HG02571 (cell line): Measurements from ENCODE around the gene SPDYE4.

Experiments used
- ATAC-seq: cut with Tn5 transposase; IDR thresholded peaks from one replicate; pipeline ENCODE4 v1.9.1; 2021; ENCODE audit warnings: mild to moderate bottlenecking, moderate library complexity; ENCODE audit not compliant: unreplicated experiment

Gene SPDYE4

DNA sequence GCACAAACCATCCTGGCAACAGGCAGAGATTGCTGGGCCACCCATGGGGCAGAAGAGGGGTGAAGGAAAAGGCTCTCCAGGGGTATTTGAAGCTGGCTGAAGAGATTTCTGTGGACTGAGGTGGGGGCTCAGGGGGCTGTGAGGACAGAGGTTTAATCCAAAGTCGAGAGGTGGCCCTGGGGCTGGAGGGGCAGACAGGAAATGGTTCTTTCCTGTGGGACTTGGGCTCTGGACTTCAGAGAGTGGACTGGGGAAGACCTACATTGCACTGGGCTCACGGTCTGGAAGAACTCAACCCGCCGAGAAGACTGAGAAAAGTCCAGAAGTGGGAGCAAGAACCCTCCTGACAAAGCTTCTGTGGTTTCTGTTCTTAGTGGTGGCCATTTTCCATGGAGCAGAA is 16.6 kb downstream of the SPDYE4 start:
- ATAC-seq, result no peak

DNA sequence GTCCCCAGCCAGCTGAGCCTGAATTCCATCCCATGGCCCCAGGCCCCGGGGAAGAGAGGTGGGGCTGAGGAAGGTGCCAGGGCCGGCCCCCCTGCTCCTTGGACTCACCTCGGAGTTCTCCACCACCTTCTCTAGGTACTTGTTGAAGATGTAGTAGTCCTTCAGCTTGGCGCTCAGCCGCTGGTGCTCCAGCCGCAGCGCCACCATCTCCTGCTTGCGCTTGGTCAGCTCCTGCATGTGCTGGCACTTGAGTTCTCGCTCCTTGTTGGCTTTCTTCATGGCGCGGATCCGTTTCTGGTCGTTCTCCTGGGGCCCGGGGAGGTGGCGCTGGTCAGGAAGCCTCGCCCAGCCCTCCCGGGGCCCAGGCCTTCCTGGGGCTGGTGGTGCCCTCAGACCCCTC is 17.0 kb downstream of the SPDYE4 start:
- ATAC-seq, result no peak

DNA sequence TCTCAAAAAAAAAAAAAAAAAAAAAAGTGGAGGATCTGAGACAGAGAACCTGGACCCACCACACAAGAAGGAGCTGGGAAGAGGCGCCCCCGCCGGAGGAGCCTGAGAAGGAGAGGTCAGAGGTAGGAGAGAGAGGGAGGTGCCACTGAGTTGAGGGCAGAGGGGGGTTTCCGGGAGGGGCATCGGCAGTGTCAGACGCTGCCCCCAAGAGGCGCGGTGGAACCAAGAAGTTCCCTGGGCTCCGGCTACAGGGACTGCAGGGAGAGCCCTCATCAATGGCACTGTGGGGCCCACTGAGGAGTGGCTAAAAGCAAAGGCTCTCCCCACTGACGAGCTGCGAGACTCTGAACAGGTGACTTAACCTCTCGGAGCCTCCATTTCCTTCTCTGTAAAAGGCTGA is 17.9 kb downstream of the SPDYE4 start:
- no peak for ATAC-seq

DNA sequence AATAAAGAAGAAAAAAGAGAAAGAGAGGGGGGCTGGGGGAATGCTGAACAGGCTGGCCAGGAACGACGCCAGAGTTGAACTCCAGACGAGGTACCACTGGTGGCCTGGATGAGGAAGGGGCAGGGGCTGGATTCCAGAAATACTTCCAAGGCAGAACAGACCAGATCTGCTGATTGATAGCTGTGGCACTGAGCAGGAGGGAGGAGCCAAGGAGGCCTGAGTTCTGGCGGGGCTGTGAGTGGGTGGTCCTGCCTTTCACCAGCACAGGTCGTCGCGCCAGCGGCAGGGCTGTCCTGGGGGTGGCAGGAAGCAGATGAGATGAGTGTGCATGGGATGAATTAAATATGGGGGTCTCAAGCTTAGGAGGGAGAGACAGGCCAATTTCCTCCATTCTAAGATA is 19.2 kb downstream of the SPDYE4 start:
- no peak for ATAC-seq

DNA sequence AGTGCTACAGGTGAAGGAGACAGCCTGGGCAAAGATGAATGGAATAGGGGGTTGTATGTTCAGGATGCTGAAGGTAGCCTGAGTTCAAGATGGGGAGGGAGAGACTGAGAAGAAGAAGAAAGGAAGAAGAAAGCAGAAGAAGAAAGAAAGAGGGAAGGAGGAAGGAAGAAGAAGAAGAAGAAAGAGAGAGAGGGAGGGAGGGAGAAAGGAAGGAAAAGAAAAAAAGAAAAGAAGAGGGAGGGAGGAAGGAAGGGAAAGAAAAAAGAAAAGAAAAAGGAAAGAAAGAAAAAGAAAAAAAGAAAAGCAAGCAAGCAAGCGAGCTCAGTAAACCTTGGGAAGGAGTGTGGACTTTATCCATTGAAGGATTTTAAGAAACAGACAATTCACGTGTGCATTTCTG is 21.6 kb downstream of the SPDYE4 start:
- no peak for ATAC-seq

DNA sequence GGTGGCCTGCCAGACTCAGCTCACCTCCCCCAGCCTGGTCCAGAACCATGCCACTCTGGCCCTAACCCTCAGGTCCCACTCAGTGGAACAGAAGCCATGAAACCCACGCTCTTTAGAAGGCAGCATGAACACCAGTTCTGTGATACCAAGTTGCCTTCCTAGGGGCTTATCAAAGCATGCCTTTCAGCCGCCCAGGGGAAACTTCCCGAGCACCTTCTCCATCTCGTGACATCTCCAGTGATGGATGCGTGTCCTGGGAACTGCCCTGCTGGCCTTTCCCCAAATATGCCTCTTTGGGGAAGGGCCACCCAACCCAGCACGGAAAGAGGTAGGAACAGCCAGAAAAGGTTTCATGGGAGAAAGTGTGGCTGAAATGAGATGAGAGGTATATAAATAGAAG is 22.0 kb downstream of the SPDYE4 start:
- ATAC-seq, result no peak

DNA sequence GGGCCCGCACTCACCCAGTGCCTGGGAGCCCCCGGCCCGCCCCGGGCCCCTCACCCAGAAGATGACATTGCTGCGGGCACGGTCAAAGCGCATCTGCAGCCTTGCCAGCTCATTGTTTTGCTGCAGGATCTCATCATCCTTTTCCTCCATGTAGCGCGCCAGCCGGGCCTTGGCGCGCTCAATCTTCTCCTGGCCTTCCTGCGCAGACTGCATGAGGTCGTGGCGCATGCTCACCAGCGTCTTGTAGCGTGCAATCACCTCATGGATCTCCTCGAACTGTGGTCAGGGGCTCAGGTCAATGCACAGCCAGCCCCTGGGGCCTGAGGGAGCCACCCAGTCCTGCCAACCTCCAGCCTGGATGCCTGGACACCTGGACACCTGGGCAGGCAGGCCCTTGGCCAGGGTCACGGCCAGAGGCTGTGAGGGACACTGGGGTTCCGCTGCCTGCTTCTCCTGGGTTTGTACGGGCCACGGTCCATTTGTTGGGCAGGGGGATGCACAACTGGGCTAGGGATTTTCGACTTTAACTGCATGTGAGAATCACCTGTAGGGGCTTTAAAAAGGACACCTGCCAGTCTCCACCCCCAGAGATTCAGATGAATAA is 22.9 kb downstream of the SPDYE4 start:
- ATAC-seq, result no peak

DNA sequence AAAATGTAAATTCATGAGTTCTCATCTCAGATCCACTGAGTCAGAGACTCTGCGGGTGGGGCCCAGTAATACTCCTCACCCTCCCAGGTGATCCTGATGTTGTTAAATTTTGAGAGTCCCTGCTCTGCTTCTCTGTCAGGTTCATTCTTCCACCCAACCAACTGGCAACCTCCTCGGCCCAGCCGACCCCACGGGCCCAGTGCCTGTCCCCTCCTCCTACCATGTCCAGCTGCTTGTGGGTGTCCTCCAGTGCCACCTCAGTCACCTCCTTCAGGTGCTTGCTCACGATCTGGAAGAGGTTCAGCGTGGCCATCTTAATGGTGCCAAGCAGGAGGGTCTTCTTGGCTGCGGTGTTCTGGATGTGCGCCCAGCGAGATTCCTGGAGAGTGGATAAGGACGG is 23.5 kb downstream of the SPDYE4 start:
- no peak for ATAC-seq

DNA sequence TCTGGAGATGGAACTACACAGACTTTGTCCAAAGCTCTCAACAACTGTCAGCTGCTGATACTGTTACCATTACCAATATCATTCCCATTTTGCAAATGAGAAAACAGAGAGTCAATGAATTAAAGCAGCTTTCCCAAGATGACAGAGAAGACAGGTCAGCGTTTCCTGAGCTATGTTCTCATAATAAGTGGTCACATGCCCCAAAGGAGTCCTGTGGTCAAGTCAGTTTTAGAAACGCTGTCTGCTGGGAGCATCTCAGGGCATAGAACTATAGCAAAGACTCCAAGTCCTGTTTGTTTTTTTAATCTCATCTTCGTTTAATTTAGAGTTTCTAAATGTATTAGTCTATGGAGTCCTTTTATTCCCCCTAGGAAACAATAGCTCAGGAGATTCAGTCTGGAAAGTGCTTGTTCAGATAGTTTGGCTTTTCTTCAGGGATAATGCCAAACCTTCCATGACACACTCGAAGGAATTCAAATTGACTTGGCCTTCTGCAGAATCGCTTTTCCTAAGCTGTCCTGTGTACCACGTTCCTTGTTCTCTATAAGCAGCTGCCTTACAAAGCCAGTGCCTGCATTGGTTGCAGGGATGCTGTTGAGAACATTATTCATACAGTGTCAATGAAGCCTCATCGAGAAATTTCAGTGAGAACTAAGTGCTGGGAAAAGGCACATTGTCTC is 25.8 kb downstream of the SPDYE4 start:
- ATAC-seq, result no peak

DNA sequence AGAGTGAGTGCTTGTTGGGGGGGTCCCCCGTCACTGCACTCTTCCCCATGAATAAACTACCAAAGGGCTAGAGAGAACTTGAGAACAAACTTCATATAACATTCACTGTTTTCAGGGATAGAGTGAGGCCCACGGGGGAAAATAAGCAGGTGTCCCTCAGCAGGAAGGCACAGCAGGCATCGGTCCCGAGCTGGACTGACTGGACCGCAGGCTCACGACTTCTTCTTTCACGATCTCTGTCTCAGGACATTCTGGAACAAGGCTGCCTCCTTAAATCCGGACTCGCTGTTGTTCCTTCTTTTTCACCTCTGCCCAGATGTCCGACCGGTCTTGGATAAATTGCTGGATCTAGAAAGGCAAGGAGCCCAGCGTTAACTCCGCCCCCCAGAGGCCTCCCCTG is 28.5 kb downstream of the SPDYE4 start:
- ATAC-seq, result no peak

DNA sequence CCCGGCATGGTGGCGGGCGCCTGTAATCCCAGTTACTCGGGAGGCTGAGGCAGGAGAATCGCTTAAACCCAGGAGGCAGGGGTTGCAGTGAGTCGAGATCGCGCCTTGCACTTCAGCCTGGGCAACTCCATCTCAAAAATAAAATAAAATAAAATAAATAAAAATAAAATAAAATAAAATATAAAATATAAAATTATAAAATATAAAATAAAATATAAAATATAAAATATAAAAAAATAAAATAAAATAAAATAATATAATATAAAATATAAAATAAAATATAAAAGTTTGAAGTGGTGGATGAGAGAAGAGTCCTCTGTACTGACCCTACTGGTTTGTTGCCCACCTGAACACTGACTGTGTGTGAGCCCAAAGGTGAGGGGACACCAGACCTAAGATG is 28.9 kb downstream of the SPDYE4 start:
- ATAC-seq, result no peak

DNA sequence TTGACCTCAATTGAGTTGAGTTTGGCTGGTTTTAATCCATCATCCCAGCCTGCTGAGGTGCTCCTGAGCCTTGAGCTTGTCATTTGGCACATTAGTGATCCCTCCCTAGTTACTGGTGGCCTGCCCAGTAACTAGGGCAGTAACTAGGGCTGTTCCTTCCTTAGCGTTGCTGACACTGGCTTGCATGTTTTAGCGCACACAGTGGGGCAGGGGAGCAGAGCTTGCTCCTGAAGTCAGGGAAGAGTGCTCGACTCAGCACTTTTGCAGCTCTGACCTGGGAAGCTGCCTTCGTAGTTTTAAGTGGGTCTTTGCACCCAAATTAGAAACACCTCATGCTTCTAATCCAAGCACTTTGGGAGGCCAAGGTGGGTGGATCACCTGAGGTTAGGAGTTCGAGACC is 29.4 kb downstream of the SPDYE4 start:
- no peak for ATAC-seq

DNA sequence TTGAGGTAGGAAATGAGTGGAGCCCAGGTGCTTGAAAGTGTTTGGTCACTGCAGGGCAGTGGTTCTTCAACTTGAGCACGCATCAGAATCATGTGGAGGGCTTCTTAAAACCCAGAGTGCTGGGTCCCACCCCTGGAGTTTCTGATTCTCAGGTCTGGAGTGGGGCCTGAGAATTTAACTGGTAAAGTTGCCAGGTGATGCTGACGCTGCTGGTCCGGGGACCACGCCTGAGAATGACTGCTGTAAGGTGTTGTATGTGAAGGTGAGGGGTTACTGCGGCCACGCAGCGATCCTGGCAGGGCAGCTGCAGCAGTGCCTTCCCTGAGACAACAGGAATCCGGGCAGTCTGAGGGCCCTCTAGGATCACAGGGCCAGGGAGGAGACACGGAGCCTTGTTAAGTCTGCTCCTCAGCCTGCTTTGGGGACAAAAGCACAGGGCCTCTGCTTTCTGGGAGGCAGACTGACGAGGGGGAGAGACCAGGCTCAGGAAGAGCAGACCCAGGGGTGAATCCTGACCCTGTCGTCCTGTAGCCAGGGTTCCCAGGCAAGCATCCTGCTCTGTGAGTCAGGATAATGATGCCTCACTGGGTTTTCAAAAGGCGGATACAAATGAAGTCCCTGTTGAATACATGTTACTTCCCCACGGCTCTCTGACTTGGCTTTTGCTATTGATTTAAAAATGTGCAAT is 30.0 kb downstream of the SPDYE4 start:
- ATAC-seq, result no peak

DNA sequence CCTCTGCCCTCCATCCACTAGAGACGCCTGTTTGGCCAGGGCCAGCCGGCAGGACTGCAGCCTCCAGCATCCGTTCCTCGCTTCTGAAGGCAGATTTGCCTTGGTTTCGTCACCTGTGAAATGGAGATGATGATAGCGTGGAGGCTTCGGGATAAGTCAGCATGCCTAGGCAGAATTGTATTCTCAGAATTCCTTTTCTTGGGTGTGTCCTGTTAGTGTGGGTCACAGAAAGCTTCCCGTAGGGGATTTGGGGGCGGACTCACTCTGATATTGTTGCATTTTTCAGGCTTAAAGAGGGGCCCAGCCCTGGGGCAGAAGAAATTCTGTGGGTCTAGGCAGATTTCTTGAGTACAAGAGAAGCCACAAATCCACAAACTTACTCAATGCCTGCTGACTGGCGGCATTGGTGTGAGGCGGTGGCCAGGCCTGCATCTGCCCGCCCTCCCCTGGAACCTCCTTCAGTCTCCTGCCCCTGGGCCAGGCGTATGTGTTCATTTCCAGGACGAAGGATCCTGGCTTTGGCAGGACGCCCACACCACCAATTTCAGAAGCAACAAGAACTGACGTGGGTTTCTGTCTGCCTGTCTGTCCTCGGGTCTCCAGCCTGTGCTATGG is 31.3 kb downstream of the SPDYE4 start:
- no peak for ATAC-seq

DNA sequence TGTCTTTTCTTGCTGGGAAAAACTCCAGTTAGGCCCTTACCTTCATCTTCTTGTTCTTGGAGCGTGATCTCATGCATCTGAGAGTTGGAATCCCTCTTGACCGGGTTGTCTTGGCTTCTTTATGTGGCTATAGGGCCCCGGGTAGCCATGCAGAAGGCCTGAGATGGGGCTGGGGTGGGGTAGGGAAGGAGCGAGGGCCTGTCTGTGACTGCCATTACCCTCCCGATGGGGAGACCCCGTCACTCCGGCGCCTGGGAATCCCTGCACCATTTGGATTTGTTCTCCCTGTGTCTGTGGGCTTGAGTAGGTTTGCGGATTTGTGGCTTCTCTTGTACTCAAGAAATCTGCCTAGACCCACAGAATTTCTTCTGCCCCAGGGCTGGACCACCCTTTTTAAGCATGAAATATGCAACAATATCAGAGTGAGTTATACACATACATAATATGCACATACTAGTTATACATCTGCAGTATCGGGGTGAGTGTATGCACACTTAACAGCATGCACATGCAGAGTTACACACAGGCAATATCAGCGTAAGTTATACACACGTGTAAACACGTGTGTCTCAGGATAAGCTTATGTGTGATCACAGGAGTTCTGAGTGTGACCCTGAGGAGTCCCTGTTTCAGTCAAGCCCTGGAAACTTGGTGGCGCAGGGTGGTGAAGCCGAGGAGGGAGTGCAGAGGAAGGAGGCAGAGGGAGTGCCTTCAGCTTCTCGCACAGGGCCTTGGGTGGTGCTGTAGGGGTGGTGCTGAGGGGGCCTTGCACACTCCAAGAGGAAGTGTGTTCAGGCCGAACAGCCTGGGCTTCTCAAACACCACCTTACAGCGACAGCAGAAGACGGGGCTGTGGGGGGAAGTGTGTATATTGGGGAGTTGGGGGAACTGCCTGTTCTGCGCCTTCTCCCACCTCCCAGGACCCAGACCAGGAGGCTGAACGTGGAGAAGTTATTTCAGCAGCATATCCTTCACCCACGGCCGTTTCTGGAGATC is 32.2 kb downstream of the SPDYE4 start:
- no peak for ATAC-seq

DNA sequence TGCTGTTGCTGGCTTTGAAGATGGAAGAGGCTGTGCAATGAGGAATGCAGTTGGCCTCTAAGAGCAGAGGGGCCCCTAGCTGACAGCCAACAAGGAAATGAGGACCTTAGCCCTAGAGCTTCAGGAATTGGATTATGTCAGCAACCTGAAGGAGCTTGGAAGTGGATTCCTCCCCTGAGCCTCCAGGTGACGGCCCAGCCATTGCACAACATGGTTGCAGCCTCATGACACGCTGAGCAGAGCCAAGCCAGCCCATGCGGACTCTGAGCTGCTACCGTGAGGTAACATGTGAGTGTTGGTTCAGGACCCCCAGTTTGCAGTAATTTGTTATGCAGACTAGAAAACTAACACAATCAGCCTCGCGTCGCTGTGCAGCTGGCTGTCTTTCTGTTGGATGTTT is 33.9 kb downstream of the SPDYE4 start:
- no peak for ATAC-seq

DNA sequence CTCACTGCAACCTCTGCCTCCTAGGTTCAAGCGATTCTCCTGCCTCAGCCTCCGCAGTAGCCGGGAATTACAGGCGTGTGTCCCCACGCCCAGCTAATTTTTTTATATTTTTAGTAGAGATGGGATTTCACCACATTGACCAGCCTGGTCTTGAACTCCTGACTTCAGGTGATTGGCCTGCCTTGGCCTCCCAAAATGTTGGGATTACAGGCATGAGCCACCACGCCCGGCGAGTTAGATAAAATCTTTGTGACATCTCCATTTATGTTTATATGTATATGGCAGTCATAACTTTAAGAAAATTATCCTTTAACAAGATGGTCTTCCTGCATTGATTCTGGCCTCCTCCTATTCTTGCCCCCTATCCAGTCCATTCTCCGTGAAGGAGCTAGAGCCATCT is 37.8 kb downstream of the SPDYE4 start:
- no peak for ATAC-seq

DNA sequence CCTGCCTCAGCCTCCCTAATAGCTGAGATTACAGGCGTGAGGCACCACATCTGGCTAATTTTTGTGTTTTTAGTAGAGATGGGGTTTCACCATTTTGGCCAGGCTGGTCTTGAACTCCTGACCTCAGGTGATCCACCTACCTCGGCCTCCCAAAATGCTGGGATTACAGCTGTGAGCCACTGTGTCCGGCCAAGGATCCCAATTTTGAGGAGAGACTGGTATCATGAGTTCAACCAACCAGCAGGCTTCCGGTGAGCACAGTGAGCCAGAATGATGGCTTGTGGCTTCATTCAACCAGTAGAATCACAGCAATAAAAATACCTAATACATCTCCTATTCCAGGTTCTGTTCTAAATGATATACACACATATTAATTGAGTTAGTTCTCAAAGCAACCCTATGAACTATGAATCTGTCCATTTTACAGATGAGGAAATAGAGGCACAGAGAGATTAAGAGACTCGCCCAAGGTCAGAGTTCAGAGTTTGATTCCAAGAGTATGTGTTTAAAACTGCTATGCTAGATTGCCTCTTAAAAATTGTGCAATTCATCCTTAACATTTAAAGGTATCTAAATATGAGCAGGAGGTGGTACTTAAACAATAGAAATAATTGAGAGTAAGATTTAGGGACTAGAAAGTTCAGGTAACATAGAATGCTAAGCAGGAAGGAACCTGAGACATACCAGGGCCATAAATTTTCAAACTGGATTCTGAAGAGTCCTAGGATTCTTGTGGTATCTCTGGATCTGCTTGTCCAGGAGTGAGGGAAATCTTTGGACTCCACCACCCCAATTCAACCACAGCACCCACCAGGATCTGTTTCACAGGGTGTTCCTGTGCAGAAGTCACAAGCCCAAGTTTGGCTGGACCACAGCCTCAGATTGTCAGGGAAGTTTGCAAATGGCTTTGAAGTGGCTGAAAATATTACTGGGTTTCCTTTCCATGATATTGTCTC is 38.8 kb downstream of the SPDYE4 start:
- no peak for ATAC-seq

DNA sequence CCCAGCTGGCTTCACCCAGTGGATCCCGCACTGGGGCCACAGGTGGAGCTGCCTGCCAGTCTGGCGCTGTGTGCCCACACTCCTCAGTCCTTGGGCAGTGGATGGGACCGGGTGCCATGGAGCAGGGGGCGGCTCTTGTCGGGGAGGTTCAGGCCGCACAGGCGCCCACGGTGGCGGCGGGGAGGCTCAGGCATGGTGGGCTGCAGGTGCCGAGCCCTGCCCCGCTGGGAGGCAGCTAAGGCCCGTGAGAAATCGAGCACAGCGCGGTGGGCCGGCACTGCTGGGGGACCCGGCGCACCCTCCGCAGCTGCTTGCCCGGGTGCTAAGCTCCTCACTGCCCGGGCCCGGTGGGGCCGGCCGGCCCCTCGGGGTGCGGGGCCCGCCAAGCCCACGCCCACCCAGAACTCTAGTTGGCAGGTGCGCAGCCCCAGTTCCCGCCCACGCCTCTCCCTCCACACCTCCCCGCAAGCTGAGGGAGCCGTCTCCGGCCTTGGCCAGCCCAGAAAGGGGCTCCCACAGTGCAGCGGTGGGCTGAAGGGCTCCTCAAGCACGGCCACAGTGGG is 40.3 kb downstream of the SPDYE4 start:
- no peak for ATAC-seq
